MM.1S (cell line): ENCODE data around the gene SCMH1.

Experiments used
- DNase-seq: peaks from one replicate; pipeline ENCODE4 v3.0.0-alpha.2; 2015
- H2AFZ ChIP-seq: fragments of 300-600 bp; sonication (generic); 2 replicates; pipeline ENCODE4 v1.6.0; 2016; ENCODE audit warnings: antibody characterized with exemption, low read length
- H3F3A ChIP-seq: fragments of 300-600 bp; sonication (generic); 2 replicates; pipeline ENCODE4 v1.6.1; 2016; ENCODE audit warnings: mild to moderate bottlenecking, antibody characterized with exemption, low read length, moderate library complexity, mixed read lengths; ENCODE audit not compliant: insufficient read depth
- H3K27ac ChIP-seq: fragments of 300-600 bp; sonication (generic); 2 replicates; pipeline ENCODE4 v1.5.1; 2016; ENCODE audit warnings: mild to moderate bottlenecking, low read length
- H3K27me3 ChIP-seq: fragments of 300-600 bp; sonication (generic); replicated peaks from 2 replicates; pipeline ENCODE4 v1.6.0; 2016; ENCODE audit warnings: low read length; ENCODE audit not compliant: insufficient read depth
- H3K36me3 ChIP-seq: fragments of 300-600 bp; sonication (generic); replicated peaks from 2 replicates; pipeline ENCODE4 v1.6.1; 2016; ENCODE audit warnings: mild to moderate bottlenecking, low read length, mixed read lengths; ENCODE audit not compliant: insufficient read depth
- H3K4me1 ChIP-seq: fragments of 300-600 bp; sonication (generic); 2 replicates; pipeline ENCODE4 v1.6.1; 2016; ENCODE audit warnings: low read length, mixed read lengths
- H3K4me2 ChIP-seq: fragments of 300-600 bp; sonication (generic); 2 replicates; pipeline ENCODE4 v1.6.0; 2016; ENCODE audit warnings: low read depth, low read length
- H3K4me3 ChIP-seq: fragments of 300-600 bp; sonication (generic); 2 replicates; pipeline ENCODE4 v1.5.1; 2016; ENCODE audit warnings: low read length, mixed read lengths
- H3K79me2 ChIP-seq: fragments of 300-600 bp; sonication (generic); 2 replicates; pipeline ENCODE4 v1.6.1; 2016; ENCODE audit warnings: mixed run types, low read length, mixed read lengths
- H3K9ac ChIP-seq: fragments of 300-600 bp; sonication (generic); 2 replicates; pipeline ENCODE4 v1.6.1; 2016; ENCODE audit warnings: low read length, mixed read lengths
- H3K9me2 ChIP-seq: fragments of 300-600 bp; sonication (generic); replicated peaks from 2 replicates; pipeline ENCODE4 v1.6.1; 2016; ENCODE audit warnings: mild to moderate bottlenecking, low read length, mixed read lengths; ENCODE audit not compliant: insufficient read depth
- H3K9me3 ChIP-seq: fragments of 300-600 bp; sonication (generic); replicated peaks from 2 replicates; pipeline ENCODE4 v1.6.1; 2016; ENCODE audit warnings: mild to moderate bottlenecking, low read length, mixed read lengths; ENCODE audit not compliant: insufficient read depth
- H4K20me1 ChIP-seq: fragments of 300-600 bp; sonication (generic); 2 replicates; pipeline ENCODE4 v1.6.1; 2016; ENCODE audit warnings: mild to moderate bottlenecking, low read length, moderate library complexity, mixed read lengths; ENCODE audit not compliant: insufficient read depth
- EZH2 ChIP-seq: fragments of 300-600 bp; sonication (generic); optimal IDR thresholded peaks from 2 replicates; pipeline ENCODE3; 2017; ENCODE audit warnings: low read depth, mild to moderate bottlenecking, antibody characterized with exemption, low read length, mixed read lengths
- EZH2phosphoT487 ChIP-seq: fragments of 300-600 bp; sonication (generic); IDR thresholded peaks from 2 replicates; pipeline ENCODE4 v1.6.1; 2018; ENCODE audit warnings: antibody characterized with exemption, low read length
- TF ChIP-seq, protein P1 (sequence below): fragments of 300-600 bp; sonication (generic); IDR thresholded peaks from 2 replicates; pipeline ENCODE4 v1.5.1; 2016; ENCODE audit warnings: antibody characterized with exemption, low read length, mixed read lengths

SCMH1 gene

DNA sequence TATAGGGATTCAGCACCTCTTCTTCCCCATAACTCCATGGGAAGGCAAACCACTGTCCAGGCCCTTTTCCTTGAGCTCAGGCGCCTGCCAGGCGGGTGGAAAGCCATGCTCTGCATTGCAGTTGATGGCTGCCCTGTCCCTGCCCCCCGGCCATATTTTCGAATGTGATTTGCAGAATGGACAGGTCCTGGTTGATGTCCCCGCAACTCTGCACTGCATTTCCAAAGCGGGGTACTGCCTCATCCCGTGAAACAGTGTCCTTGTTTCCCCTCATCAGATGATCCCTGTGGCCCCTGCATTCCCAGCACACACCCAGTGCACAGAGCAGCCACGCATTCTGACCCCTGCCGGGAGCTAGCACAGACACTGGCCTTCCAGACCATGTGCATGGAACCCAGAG lies 33.7 kb upstream of the SCMH1 start:
- H3K27me3 ChIP-seq: no peaks in the 10 kb centered on the region
- no peak overlapping the region for H3K4me3 ChIP-seq
- H4K20me1 ChIP-seq: no peaks in the 10 kb centered on the region
- no peaks in the 10 kb centered on the region for H3K79me2 ChIP-seq
- no peak overlapping the region for H3K27ac ChIP-seq
- DNase-seq: no peak
- no peaks in the 10 kb centered on the region for H3K9me3 ChIP-seq
- no peaks in the 10 kb centered on the region for H3K9me2 ChIP-seq
- no peak overlapping the region for H3K9ac ChIP-seq
- no peaks in the 10 kb centered on the region for H3K36me3 ChIP-seq
- no peaks in the 10 kb centered on the region for H3F3A ChIP-seq
- H2AFZ ChIP-seq: no peak overlapping the region
- no peaks in the 10 kb centered on the region for H3K4me1 ChIP-seq
- no peak overlapping the region for H3K4me2 ChIP-seq
- no peak for TF ChIP-seq EZH2
- TF ChIP-seq, protein P1, sequence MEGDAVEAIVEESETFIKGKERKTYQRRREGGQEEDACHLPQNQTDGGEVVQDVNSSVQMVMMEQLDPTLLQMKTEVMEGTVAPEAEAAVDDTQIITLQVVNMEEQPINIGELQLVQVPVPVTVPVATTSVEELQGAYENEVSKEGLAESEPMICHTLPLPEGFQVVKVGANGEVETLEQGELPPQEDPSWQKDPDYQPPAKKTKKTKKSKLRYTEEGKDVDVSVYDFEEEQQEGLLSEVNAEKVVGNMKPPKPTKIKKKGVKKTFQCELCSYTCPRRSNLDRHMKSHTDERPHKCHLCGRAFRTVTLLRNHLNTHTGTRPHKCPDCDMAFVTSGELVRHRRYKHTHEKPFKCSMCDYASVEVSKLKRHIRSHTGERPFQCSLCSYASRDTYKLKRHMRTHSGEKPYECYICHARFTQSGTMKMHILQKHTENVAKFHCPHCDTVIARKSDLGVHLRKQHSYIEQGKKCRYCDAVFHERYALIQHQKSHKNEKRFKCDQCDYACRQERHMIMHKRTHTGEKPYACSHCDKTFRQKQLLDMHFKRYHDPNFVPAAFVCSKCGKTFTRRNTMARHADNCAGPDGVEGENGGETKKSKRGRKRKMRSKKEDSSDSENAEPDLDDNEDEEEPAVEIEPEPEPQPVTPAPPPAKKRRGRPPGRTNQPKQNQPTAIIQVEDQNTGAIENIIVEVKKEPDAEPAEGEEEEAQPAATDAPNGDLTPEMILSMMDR: no peak
- TF ChIP-seq EZH2phosphoT487: no peak

DNA sequence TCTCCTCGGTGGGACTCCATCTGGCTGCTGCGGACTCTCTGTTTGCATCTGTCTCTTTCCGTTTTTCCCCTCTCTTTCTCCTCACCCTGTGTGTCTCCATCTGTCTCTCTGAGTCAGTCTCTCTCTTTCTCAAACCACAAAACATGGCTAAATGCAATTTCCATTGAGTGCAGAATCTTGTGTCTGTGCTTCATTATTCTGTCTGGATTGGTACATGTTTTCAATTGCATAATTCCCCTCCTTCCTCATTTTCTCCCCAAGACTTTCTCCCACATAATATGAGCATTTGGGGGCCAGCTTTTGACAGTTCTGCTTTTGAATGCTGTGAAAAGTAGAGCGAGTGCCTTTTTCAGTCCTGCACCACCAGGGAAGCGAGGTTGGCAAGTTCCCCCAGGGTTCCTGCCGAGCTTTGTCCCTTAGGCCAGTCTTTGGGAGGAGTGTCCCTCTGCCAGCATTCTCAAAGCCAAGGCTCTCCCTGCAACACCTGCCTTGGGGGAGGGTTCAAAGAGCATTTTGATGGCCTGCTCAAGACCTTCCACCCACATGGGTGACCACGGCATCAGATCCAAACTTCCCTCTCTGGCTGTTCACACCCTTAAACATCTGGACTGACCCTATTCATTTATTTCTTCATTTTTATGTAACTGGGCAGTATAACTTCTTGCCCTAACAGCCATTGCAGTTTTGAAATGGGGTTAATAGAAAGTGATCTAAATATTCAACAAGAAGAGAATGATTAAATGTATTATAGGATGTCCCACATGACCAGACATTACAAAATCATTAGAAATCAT lies 32.8 kb upstream of the SCMH1 start:
- Histone ChIP-seq H4K20me1 (no peaks in the 10 kb centered on the region), H3K9ac (no peak overlapping the region), H3K9me3 (no peaks in the 10 kb centered on the region), H3K79me2 (no peaks in the 10 kb centered on the region), H3K4me1 (no peaks in the 10 kb centered on the region), H3K36me3 (no peaks in the 10 kb centered on the region), H3K4me3 (no peak overlapping the region), H2AFZ (no peak overlapping the region), H3K4me2 (no peak overlapping the region), H3F3A (no peaks in the 10 kb centered on the region), H3K27me3 (no peaks in the 10 kb centered on the region), H3K27ac (no peak overlapping the region), H3K9me2 (no peaks in the 10 kb centered on the region)
- TF ChIP-seq EZH2phosphoT487: no peak
- TF ChIP-seq EZH2: no peak
- TF ChIP-seq, protein P1: no peak
- DNase-seq: no peak

DNA sequence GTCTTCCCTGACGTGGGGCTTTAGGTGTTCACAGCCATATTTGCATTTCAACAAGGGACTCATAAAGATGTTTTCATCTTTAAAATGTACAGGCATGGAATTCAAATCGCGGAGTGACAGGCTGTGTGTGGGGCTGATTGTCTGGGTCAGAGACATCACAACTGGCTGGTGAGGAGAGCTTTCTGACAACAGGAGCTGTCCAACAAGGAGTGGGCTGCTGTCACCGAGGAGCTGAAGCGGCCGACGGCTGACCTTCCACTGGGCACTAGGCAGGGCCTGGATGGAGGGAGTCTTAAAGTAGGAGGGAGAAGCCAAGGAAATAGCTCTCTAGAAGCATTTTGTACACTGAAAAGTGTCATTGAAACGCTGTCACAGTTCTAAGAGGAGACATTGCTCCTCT lies 30.5 kb upstream of the SCMH1 start:
- Histone ChIP-seq H3K36me3 (no peaks in the 10 kb centered on the region), H3K4me1 (no peaks in the 10 kb centered on the region), H3K27ac (no peak overlapping the region), H3K9ac (no peak overlapping the region), H3K4me2 (no peak overlapping the region), H3K9me2 (no peaks in the 10 kb centered on the region), H2AFZ (no peak overlapping the region), H4K20me1 (no peaks in the 10 kb centered on the region), H3F3A (no peaks in the 10 kb centered on the region), H3K4me3 (no peak overlapping the region), H3K9me3 (no peaks in the 10 kb centered on the region), H3K79me2 (no peaks in the 10 kb centered on the region), H3K27me3 (no peaks in the 10 kb centered on the region)
- no peak for TF ChIP-seq EZH2
- no peak for TF ChIP-seq EZH2phosphoT487
- TF ChIP-seq, protein P1: no peak
- no peak for DNase-seq
